Activated CD4-positive, alpha-beta T cell treated with anti-CD3 and anti-CD28 coated beads for 24 hours (primary cell): ENCODE data around the gene ENPP7.

Source experiments
- DNase-seq, 2 donors: peaks; one replicate each; pipeline ENCODE4 v3.0.0-alpha.2; 2020; ENCODE audit warnings: low read depth in 2 of 2

The ENPP7 gene

GRCh38 chr17:79730769-79731483, at the start of gene ENPP7:
Gene ENPP7, plus strand, starts transcription at chr17:79730943. Its CDS starts 197 bp downstream, at chr17:79731140.
- DNase-seq, result no peak

GRCh38 chr17:79681101-79681621, 49.6 kb upstream of the ENPP7 start:
- DNase-seq, result no peak

GRCh38 chr17:79681628-79682261, 49.0 kb upstream of the ENPP7 start:
- no peak for DNase-seq

GRCh38 chr17:79683365-79683764, 47.4 kb upstream of the ENPP7 start:
- DNase-seq, result no peak

- DNase-seq, result no peak
Observed at GRCh38 chr17:79684132-79684985, 46.4 kb upstream of the ENPP7 start.

- no peak for DNase-seq
Observed at GRCh38 chr17:79685121-79685520, 45.6 kb upstream of the ENPP7 start.

GRCh38 chr17:79686476-79686875, 44.3 kb upstream of the ENPP7 start:
- DNase-seq, result no peak

- no peak for DNase-seq
Observed at GRCh38 chr17:79690466-79690865, 40.3 kb upstream of the ENPP7 start.

GRCh38 chr17:79690988-79691836, 39.5 kb upstream of the ENPP7 start:
- no peak for DNase-seq

- DNase-seq, result no peak
Observed at GRCh38 chr17:79691931-79692330, 38.8 kb upstream of the ENPP7 start.

- DNase-seq, result no peak
Observed at GRCh38 chr17:79693419-79693818, 37.3 kb upstream of the ENPP7 start.

- DNase-seq, result no peak
Observed at GRCh38 chr17:79695293-79695790, 35.4 kb upstream of the ENPP7 start.

- DNase-seq, result no peak
Observed at GRCh38 chr17:79695797-79696609, 34.7 kb upstream of the ENPP7 start.

GRCh38 chr17:79696610-79696982, 34.1 kb upstream of the ENPP7 start:
- DNase-seq, result no peak

- no peak for DNase-seq
Observed at GRCh38 chr17:79698146-79698846, 32.4 kb upstream of the ENPP7 start.

GRCh38 chr17:79699386-79700036, 31.2 kb upstream of the ENPP7 start:
- DNase-seq, result no peak

- no peak for DNase-seq
Observed at GRCh38 chr17:79700592-79700991, 30.2 kb upstream of the ENPP7 start.

GRCh38 chr17:79702034-79702433, 28.7 kb upstream of the ENPP7 start:
- DNase-seq, result no peak

GRCh38 chr17:79702550-79703236, 28.1 kb upstream of the ENPP7 start:
- DNase-seq, result no peak
